Measurements from ENCODE around the gene PEX19.
"Not testable (repeated sequence)": the region's sequence is repeated elsewhere in the genome, so short reads cannot be mapped to it uniquely, and the experiment has no call there.

The PEX19 gene

DNA sequence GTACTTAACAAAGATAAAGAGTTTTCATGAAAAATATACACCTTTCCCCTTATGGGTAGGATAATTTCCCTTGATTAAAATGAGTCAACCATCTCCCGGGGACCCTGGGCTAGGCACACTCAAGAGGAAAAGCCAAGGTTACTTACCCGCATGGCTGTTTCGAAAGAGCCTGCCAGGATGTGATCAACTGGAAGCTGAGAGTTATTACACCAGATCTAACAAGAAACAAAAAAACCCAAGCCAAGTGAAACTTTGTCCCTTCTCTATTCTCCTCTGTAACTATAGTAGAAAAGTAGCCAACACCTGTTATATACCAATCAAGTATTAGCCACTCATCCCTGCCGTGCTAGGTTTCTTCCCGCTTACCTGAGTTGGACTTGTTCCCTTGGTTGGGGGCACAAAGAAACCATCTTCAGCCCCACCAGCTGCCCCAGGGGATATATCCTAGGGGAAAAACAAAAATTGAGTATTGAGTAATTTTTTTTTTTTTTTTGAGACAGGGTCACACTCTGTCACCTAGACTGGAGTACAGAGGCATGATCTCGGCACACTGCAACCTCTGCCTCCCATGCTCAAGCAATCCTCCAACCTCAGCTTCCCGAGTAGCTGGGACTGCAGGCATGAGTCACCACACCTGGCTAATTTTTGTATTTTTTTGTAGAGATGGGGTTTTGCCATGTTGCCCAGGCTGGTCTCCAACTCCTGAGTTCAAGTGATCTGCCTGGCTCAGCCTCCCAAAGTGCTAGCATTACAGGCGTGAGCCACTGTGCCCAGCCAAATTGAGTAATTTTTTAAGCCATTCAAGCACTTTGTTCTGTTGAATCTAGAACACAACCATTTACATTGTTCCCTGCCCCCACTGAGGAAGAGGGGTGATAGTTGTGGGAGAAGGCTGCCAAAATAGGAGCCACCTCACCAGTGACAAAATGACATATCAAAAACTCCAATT lies 8.4 kb upstream of the PEX19 start:
- no peaks in the 10 kb centered on the region for H3K9me3 Mint-ChIP-seq
- no peak overlapping the region for H3K4me3 Mint-ChIP-seq
- peaks cover 51 to 69% of the 10 kb centered on the region in 2 donors for H3K36me3 Mint-ChIP-seq
- H3K4me1 Mint-ChIP-seq = peaks cover 3 to 12% of the 10 kb centered on the region in 2 donors
- H3K27ac Mint-ChIP-seq = no peak overlapping the region
- ATAC-seq (replicated peaks) = no peak
- DNase-seq = no peak
- no peaks in the 10 kb centered on the region for H3K27me3 Mint-ChIP-seq

DNA sequence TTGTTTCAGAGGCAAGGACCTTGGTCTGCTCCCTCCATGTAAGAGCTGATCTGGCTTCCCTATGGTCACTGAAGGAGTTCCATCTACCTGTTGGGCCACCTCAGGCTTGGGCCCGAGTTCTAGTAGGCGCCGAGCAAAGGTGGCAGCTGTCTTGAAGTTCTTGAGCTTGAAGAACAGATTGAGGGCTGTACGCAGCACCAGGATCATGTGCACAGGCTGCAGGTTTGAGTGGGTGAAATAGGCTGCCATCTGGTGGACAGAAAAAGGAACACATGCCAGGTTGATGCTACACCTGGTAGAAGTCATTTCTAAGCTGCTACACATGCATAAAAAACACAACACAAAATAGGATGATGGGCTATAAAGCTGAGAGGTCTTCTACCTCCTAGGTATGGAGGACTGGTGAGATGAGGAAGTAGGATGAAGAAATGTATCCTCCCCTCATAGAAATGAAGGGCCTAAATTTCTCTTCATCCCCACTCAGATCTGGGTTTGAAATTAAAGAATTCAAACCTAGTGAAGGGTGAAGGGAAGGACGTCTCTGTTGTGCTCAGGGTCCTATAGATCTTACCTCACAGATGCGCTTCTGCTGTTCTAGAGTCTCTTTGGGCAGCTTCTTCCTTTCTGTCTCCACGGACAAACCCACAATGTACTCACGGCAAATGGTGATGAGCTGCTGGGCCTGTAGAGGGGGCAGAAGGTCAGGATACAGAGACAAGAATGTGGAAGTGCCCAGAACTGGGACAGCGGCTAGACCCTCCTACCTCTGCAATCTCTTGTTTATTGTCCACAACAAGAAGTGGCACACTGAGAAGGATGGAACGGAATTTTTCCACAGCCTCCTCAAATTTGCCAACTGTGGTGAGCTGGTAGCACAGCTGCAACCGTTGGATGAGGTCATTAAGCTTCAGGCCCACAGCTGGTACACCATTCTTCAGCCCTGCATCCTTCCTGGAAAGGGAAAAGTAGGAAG lies 6.6 kb upstream of the PEX19 start:
- ATAC-seq (replicated peaks) (peak; percentile 95 to 97), DNase-seq (peak; percentile 55)
- Mint-ChIP-seq H3K9me3 (no peaks in the 10 kb centered on the region), H3K36me3 (peaks cover 34 to 57% of the 10 kb centered on the region in 2 donors), H3K4me1 (peaks cover 3 to 12% of the 10 kb centered on the region in 2 donors), H3K4me3 (no peak overlapping the region), H3K27me3 (no peaks in the 10 kb centered on the region), H3K27ac (peak overlapping the region; percentile 33)

DNA sequence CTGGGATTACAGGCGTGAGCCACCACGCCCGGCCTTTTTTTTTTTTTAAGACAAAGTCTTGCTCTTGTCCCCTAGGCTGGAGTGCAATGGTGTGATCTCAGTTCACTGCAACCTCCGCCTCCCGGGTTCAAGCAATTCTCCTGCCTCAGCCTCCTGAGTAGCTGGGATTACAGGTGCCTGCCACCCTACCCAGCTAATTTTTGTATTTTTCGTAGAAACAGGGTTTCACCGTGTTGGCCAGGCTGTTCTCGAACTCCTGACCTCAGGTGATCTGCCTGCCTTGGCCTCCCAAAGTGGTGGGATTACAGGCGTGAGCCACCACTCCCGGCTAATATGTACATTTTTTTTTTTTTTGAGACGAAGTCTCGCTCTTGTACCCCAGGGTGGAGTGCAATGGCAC lies 2.8 kb upstream of the PEX19 start:
- peak overlapping the region; percentile 5 for H3K27ac Mint-ChIP-seq
- H3K4me1 Mint-ChIP-seq = peaks cover 15 to 35% of the 10 kb centered on the region in 2 donors
- H3K4me3 Mint-ChIP-seq; H3K9me3 Mint-ChIP-seq; H3K27me3 Mint-ChIP-seq; ATAC-seq (replicated peaks); DNase-seq: not testable (repeated sequence)
- H3K36me3 Mint-ChIP-seq = peaks cover 26 to 43% of the 10 kb centered on the region in 2 donors

DNA sequence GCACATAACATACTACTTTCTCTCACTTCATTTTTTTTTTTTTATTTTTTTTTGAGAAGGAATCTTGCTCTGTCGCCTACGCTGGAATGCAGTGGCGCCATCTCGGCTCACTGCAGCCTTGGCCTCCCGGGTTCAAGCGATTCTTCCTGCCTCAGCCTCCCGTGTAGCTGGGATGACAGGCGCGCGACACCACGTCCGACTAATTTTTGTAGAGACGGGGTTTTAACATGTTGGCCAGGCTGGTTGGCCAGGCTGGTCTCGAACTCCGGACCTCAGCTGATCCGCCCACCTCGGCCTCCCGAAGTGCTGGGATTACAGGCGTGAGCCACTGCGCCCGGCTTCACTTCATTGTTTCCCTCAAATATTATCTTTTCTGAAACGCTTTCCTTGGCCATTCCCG lies 573 bp upstream of the PEX19 start:
- Mint-ChIP-seq H3K9me3 (no peaks in the 10 kb centered on the region), H3K27ac (no peak overlapping the region)

DNA sequence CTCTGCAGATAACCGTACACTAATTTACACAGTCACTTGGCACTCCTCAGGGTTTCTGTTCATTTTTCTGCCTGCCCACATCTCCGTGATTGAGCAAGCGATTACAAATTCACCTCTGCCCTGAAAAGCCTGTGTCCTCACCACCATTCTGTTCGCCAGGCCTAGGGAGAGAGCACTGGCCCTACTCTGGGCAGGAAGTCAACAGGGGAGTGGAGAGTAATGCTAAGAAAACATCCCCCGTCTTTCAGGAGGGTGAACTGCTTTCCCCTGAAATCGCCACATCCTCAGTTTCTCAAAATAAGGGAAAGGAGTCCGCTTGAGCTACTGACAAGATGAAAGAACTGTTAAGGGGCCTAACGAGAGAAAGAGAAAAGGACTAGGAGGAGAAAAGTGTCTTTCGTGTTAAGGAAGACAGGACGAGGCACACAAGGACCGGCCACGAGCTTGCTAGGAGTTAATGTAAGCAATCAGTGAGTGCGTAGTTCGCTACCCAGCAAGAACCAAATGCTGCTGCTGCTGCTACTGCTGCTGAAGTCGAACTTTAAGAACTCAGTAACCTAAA lies 632 bp downstream of the PEX19 start:
- Mint-ChIP-seq H3K27me3 (no peaks in the 10 kb centered on the region), H3K4me3 (peak overlapping the region; percentile 98 to 100), H3K36me3 (peaks cover 34 to 42% of the 10 kb centered on the region in 2 donors), H3K4me1 (peaks cover 12 to 28% of the 10 kb centered on the region in 2 donors), H3K27ac (peak overlapping the region; percentile 98), H3K9me3 (no peaks in the 10 kb centered on the region)
- ATAC-seq (replicated peaks) (peak; percentile 30 to 46), DNase-seq (no peak)

More for the DNA sequence above, 573 bp upstream of the PEX19 start:
- Mint-ChIP-seq H3K4me1 (peaks cover 12 to 28% of the 10 kb centered on the region in 2 donors), H3K36me3 (peaks cover 30 to 38% of the 10 kb centered on the region in 2 donors), H3K27me3 (no peaks in the 10 kb centered on the region), H3K4me3 (peak overlapping the region; percentile 37 to 100)
- DNase-seq (no peak), ATAC-seq (replicated peaks) (no peak)

DNA sequence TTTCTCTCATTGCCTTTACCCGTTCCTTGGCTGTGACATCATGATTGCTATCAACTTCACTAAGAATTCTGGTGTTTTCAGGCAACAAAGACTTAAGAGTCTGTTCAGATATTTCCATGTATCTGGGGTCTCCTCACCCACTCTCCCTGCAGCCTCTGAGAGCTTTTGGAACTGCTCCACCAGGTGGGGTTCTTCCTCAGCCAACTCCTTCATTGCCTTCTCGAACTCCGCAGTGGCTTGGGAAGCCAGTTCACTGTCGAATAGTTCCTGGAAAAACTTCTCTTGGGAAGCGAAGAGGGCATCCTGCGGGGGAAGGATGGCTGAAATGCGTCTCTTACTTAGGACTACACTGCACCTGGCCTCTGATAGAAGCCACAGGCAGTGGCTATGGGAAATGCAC lies 2.1 kb downstream of the PEX19 start:
- Mint-ChIP-seq H3K27me3 (no peaks in the 10 kb centered on the region), H3K4me1 (peaks cover 12 to 28% of the 10 kb centered on the region in 2 donors), H3K27ac (no peak overlapping the region), H3K4me3 (no peak overlapping the region), H3K36me3 (peaks cover 35 to 48% of the 10 kb centered on the region in 2 donors), H3K9me3 (no peaks in the 10 kb centered on the region)
- DNase-seq (no peak), ATAC-seq (replicated peaks) (no peak)

DNA sequence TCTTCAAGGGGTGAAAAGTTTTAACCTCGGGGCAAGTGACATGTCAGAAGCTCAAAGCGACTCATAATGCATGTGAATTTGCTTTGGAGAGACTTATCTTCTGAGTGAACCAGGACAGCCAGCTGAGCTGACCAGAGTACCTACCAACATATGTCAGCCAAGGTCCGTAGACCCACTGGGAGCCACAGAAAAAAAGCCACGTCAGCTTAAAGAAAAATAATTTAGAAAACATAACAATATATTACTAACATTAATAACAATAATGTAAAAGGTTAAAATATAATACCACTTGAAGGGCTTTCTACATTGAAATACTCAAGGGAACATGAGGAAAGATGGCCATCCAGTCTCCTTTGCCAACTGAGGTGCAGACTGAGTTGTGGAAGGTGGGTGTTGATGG lies 6.9 kb downstream of the PEX19 start:
- Mint-ChIP-seq H3K9me3 (no peaks in the 10 kb centered on the region), H3K36me3 (peaks cover 34 to 47% of the 10 kb centered on the region in 2 donors), H3K27me3 (no peaks in the 10 kb centered on the region), H3K4me3 (no peak overlapping the region), H3K4me1 (peaks cover 0 to 4% of the 10 kb centered on the region in 2 donors), H3K27ac (no peak overlapping the region)
- ATAC-seq (replicated peaks) = no peak
- DNase-seq = no peak

DNA sequence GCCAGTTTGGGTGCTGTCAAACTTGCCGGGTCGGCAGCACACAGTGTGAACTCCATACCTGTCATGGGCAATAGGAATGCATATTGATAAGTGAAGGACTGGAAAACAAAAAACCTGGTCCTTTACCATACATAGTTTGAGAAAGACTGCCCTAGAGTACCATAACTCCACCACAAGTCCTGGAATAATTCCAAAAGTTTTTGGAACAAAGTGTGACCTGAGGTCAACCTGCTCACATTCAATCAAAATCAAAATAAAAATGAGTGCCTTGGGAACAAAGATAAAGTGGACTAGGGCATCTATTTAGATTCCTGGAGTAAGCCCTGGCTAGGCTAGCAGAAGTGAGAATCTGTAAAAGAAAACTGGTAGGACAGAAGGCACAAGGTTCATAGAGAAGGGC lies 7.6 kb downstream of the PEX19 start:
- no peak for ATAC-seq (replicated peaks)
- H3K4me3 Mint-ChIP-seq = no peak overlapping the region
- peaks cover 29 to 46% of the 10 kb centered on the region in 2 donors for H3K36me3 Mint-ChIP-seq
- no peak for DNase-seq
- H3K4me1 Mint-ChIP-seq = peaks cover 0 to 4% of the 10 kb centered on the region in 2 donors
- no peaks in the 10 kb centered on the region for H3K27me3 Mint-ChIP-seq
- no peak overlapping the region for H3K27ac Mint-ChIP-seq
- H3K9me3 Mint-ChIP-seq = no peaks in the 10 kb centered on the region

DNA sequence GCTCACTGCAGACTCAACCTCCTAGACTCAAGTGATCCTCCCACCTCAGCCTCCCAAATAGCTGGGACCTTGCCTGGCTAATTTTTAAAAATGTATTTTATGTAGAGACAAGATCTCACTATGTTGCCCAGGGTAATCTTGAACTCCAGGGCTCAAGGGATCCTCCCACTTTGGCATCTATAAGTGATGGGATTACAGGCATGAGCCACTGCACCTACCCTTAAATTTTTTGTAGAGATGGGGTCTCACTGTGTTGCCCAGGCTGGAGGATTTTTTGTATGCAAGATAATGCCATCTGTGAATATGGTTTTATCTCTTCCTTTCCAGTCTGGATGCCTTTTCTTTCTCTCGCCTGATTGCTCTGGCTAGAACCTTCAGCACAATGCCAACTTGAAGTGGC lies 13.9 kb downstream of the PEX19 start:
- Mint-ChIP-seq H3K27ac (no peak overlapping the region), H3K4me1 (peaks cover 2 to 5% of the 10 kb centered on the region in 2 donors), H3K9me3 (no peaks in the 10 kb centered on the region), H3K27me3 (peaks cover 0 to 6% of the 10 kb centered on the region in 2 donors), H3K36me3 (peaks cover 5 to 11% of the 10 kb centered on the region in 2 donors), H3K4me3 (no peak overlapping the region)
- ATAC-seq (replicated peaks) (no peak), DNase-seq (no peak)

DNA sequence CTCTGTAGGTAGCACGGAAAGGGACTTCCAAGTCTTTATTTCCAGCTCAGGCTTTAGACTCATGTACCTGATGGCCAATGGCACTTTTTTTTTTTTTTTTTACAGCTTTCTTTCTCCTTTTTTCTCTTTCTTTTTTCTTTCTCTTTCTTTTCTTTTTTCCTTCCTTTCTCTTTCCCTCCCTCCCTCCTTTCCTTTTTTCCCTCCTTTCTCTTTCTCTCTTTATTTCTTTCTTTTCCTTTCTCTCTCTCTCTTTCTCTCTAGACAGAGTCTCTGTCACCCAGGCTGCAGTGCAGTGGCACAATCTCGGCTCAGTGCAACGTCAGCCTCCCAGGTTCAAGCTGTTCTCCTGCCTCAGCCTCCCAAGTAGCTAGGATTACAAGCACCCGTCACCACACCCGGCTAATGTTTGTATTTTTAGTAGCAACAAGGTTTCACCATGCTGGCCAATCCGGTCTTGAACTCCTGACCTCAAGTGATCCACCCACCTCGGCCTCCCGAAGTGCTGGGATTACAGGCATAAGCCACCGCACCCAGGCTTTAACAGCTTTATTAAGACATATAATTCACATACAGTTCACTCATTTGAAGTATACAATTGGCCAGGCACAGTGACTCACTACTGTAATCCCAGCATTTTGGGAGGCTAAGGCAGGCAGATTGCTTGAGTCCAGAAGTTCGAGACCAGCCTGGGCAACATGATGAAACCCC lies 17.5 kb downstream of the PEX19 start:
- no peaks in the 10 kb centered on the region for H3K9me3 Mint-ChIP-seq
- H3K4me1 Mint-ChIP-seq = peaks cover 9 to 20% of the 10 kb centered on the region in 2 donors
- H3K36me3 Mint-ChIP-seq = peaks cover 6 to 8% of the 10 kb centered on the region in 2 donors
- H3K27me3 Mint-ChIP-seq = peaks cover 0 to 6% of the 10 kb centered on the region in 2 donors
- DNase-seq (no peak), ATAC-seq (replicated peaks) (no peak)
- H3K27ac Mint-ChIP-seq = no peak overlapping the region
- H3K4me3 Mint-ChIP-seq = no peak overlapping the region

DNA sequence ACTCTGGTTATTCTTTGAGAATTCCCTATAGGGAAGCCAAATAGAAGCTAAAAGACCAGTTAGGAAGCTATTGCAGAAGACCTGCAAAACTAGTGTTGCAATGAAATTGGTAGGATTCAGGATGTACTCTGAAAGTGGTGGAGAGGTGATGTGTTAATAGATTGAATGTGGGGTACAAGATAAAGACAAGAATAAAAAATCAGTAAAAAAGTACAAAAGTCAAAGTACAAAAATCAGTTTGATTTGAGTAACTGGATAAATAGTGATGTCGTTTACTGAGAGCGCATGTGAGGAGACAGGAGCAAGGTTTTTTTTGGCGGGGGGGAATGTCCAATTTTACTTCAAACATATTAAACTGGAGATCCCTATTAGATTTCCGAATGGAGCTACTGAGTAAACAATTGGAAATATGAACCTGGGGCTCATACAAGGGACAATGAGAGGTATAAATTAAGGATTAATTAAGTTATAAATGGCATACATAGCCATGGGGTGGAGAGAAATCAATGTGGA lies 20.1 kb downstream of the PEX19 start:
- DNase-seq (no peak), ATAC-seq (replicated peaks) (no peak)
- Mint-ChIP-seq H3K27ac (peak overlapping the region; percentile 9), H3K27me3 (peaks cover 0 to 6% of the 10 kb centered on the region in 2 donors), H3K36me3 (peaks cover 15% of the 10 kb centered on the region in 2 donors), H3K4me3 (no peak overlapping the region), H3K4me1 (peaks cover 14 to 27% of the 10 kb centered on the region in 2 donors), H3K9me3 (no peaks in the 10 kb centered on the region)

DNA sequence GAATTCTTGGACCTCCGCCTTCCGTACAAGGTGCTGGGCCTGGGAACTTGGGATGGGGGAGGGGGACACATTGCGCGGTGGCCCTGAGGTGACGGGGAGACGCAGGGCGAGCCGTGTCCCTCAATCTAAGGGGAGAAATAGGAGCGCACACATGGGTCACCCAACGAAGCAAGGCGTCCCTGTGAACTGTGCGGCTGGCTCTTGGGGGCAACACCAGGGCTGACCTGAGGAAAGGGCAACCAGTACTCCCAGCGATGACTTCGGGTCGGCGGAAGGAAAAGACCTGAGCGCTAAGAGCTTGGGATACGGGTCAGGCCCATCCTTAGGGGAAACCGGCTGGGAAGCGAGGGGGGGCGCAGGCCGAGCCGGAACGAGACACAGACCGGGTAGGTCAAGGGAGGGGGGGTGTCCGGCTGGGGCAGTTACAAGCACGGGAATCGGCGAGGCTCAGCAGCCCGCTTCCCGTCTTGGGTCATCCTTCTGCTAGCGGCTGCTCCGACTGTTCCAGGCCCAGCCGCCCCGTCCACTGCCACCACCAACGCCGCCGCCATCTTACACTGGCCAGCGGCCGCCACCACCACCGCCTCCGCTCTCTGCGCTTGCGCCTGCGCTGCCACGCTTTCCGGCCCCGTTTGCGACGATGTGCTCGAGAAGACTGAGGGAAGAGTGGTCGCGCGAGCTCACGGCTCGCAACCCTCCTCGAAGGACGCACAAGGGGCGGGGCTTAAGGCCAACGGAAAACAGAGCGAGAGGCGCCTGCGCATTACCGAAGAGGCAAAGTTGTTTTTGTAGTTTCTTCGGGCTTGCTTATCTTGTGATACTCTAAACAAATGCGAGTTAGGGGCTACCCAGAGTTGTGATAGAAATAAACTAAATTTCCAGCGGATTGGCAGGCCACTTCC lies 22.8 kb downstream of the PEX19 start, which contains the start of gene DCAF8:
Gene DCAF8 (minus strand): TSS at position 657 of the 902 bp plus-strand sequence. CDS start 18,541 bp downstream, outside the sequence.
- ATAC-seq (replicated peaks) = peak; percentile 83 to 91
- Mint-ChIP-seq H3K4me3 (peak within 1 kb of the TSS; percentile 95 to 96), H3K36me3 (peaks cover 20 to 31% of the 10 kb centered on the region in 2 donors), H3K27ac (peak within 1 kb of the TSS; percentile 99), H3K9me3 (no peaks in the 10 kb centered on the region), H3K27me3 (peaks cover 0 to under 1% of the 10 kb centered on the region in 2 donors), H3K4me1 (peaks cover 19 to 35% of the 10 kb centered on the region in 2 donors)
- DNase-seq = peak; percentile 98
